Testis (tissue), 3 donors: ENCODE results near the gene ZYX. TPM values are rescaled to one million over a fixed set of nuclear protein-coding genes. Genes with fewer than 3 reads are reported as not detected.

Experiments used
- DNase-seq: peaks from one replicate; pipeline ENCODE4 v3.0.0-alpha.2; 2019
- H3K27ac ChIP-seq, 2 donors: fragments of 200-600 bp; sonication (generic); one replicate each; pipeline ENCODE4 v1.5.1; 2019
- H3K27me3 ChIP-seq: fragments of 200-600 bp; sonication (generic); one replicate; pipeline ENCODE4 v1.5.1; 2019
- H3K36me3 ChIP-seq: fragments of 200-600 bp; sonication (generic); one replicate; pipeline ENCODE4 v1.5.1; 2017; ENCODE audit warnings: low read depth; ENCODE audit errors: missing control alignments
- H3K4me1 ChIP-seq: fragments of 200-600 bp; sonication (generic); one replicate; pipeline ENCODE4 v1.5.1; 2019
- H3K4me3 ChIP-seq, 2 donors: fragments of 200-600 bp; sonication (generic); one replicate each; pipeline ENCODE4 v1.5.1; 2017 to 2019
- H3K9me3 ChIP-seq: fragments of 200-600 bp; sonication (generic); one replicate; pipeline ENCODE4 v1.5.1; 2017
- POLR2A ChIP-seq: fragments of 450-650 bp; IDR thresholded peaks from one replicate; pipeline ENCODE4 v1.6.1; 2017; ENCODE audit warnings: antibody characterized with exemption, mild to moderate bottlenecking, moderate library complexity
- WGBS, 2 donors: methylation state at CpG; one replicate each; pipeline ENCODE4 v1.1.5; 2018; 5-methylcytosine and 5-hydroxymethylcytosine counted together
- intact Hi-C: fragments of 100-400 bp; cut with DNase I; formaldehyde crosslinking; loops from one replicate; pipeline ENCODE4 v1.15.1; 2023; ENCODE audit warnings: low total_unique reads
- polyA plus RNA-seq: library from polyadenylated mRNA; stranded (reverse); fragments of 350-450 nt; fragmentation: Illumina TruSeq; extraction: RNeasy Lipid Tissue Mini Kit (QIAGEN cat#74804); gene quantifications from one replicate; pipeline ENCODE4 v1.2.3, GENCODE V29; 2014; ENCODE audit warnings: low read depth, low replicate concordance; ENCODE audit not compliant: insufficient read depth
- total RNA-seq, 2 donors: library from RNA; depleted of rRNA; stranded (reverse); fragments of >200 nt; gene quantifications; one replicate each; pipeline ENCODE4 v1.2.3, GENCODE V29; 2016
- TF ChIP-seq, protein P1 (sequence below), 3 experiments: fragments of 450-650 bp in 2 of 3; fragments of 200-600 bp in 1 of 3; sonication (generic) in 1 of 3; IDR thresholded peaks; one replicate each; pipeline ENCODE4 v1.5.1; 2016 to 2019; ENCODE audit warnings: antibody characterized with exemption in 3 of 3, mild to moderate bottlenecking in 2 of 3, moderate library complexity in 1 of 3

Gene ZYX
- total and polyA plus RNA-seq, 3 donors from 2014 or later = 164 to 222 (median 190) TPM

DNA sequence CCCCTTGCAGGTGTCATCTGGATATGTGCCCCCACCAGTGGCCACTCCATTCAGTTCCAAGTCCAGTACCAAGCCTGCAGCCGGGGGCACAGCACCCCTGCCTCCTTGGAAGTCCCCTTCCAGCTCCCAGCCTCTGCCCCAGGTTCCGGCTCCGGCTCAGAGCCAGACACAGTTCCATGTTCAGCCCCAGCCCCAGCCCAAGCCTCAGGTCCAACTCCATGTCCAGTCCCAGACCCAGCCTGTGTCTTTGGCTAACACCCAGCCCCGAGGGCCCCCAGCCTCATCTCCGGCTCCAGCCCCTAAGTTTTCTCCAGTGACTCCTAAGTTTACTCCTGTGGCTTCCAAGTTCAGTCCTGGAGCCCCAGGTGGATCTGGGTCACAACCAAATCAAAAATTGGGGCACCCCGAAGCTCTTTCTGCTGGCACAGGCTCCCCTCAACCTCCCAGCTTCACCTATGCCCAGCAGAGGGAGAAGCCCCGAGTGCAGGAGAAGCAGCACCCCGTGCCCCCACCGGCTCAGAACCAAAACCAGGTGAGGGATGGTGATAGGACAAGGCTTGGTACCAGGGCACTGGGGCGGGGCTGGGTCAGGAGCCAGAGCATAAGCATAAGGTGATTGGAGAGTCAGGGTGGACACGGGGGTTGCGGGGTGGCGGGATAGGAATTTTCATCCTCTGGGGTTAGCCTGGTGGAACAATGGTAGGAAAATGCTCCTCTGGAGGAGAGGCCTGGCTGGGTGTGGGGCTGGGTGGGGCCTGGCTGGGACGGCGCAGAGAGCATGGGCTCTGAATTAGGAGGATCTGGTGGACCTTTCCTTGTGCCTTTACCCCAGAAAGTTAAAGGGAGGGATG, 1.9 kb downstream of the ZYX start:
- 82 to 86% methylated on average over 14 to 15 of the region's 15 CpGs for WGBS, 2 donors
- H3K27ac ChIP-seq = peak overlapping the region; percentile 90 to 99
- intact Hi-C loops = no loop called here

GRCh38 chr7:143383642-143383957, 2.5 kb downstream of the ZYX start:
- no peaks in the 10 kb centered on the region for H3K27me3 ChIP-seq
- H3K4me3 ChIP-seq = peak overlapping the region in 1 of 2 donors; percentile 93
- H3K4me1 ChIP-seq = peaks cover 52% of the 10 kb centered on the region
- no peaks in the 10 kb centered on the region for H3K9me3 ChIP-seq
- no peak for DNase-seq
- no peak for TF ChIP-seq POLR2A
- TF ChIP-seq, protein P1, sequence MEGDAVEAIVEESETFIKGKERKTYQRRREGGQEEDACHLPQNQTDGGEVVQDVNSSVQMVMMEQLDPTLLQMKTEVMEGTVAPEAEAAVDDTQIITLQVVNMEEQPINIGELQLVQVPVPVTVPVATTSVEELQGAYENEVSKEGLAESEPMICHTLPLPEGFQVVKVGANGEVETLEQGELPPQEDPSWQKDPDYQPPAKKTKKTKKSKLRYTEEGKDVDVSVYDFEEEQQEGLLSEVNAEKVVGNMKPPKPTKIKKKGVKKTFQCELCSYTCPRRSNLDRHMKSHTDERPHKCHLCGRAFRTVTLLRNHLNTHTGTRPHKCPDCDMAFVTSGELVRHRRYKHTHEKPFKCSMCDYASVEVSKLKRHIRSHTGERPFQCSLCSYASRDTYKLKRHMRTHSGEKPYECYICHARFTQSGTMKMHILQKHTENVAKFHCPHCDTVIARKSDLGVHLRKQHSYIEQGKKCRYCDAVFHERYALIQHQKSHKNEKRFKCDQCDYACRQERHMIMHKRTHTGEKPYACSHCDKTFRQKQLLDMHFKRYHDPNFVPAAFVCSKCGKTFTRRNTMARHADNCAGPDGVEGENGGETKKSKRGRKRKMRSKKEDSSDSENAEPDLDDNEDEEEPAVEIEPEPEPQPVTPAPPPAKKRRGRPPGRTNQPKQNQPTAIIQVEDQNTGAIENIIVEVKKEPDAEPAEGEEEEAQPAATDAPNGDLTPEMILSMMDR (IDR thresholded peaks at IDR 0.05) = no peak
- H3K36me3 ChIP-seq = no peaks in the 10 kb centered on the region
- intact Hi-C loops = no loop called here
- peak overlapping the region in 1 of 2 donors; percentile 99 for H3K27ac ChIP-seq
- 44 to 79% methylated on average over 1 of the region's 1 CpG for WGBS, 2 donors

More for the DNA sequence above, 1.9 kb downstream of the ZYX start:
- H3K36me3 ChIP-seq = no peaks in the 10 kb centered on the region
- H3K4me3 ChIP-seq = peak overlapping the region; percentile 93 to 98
- no peaks in the 10 kb centered on the region for H3K27me3 ChIP-seq
- no peak for TF ChIP-seq POLR2A
- TF ChIP-seq, protein P1 (IDR thresholded peaks at IDR 0.05) = no peak
- no peaks in the 10 kb centered on the region for H3K9me3 ChIP-seq
- DNase-seq = no peak
- peaks cover 52% of the 10 kb centered on the region for H3K4me1 ChIP-seq

DNA sequence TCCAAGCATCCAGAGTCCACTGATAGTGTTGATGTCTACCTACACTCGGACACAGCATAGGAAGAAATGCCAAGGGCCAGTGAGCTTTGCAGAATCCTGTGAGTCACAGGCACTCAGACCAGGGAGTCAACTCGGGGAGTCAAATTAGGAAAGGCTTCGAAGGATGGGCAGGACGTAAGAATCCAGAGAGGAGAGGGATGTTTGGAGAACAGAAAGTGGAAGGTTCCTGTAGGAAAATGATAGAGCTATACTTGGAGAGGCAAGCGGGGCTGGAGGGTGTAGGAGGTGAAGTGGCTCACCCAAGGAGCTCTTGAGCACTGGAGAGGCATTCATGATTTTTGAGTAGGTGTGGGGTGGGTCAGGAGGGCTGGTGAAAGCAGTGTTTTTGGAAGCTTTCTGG, 3.0 kb downstream of the ZYX start:
- Histone ChIP-seq H3K36me3 (no peaks in the 10 kb centered on the region), H3K9me3 (no peaks in the 10 kb centered on the region), H3K4me1 (peaks cover 52% of the 10 kb centered on the region), H3K27me3 (no peaks in the 10 kb centered on the region), H3K4me3 (no peak overlapping the region), H3K27ac (peak overlapping the region in 1 of 2 donors; percentile 61)
- 58 to 59% methylated on average over 5 of the region's 5 CpGs for WGBS, 2 donors
- TF ChIP-seq POLR2A = no peak
- TF ChIP-seq, protein P1 (IDR thresholded peaks at IDR 0.05) = no peak
- intact Hi-C loops = no loop called here
- DNase-seq = no peak

GRCh38 chr7:143384661-143385631, 3.8 kb downstream of the ZYX start:
- H3K36me3 ChIP-seq = no peaks in the 10 kb centered on the region
- no peak overlapping the region for H3K4me3 ChIP-seq

More at GRCh38 chr7:143384661-143385631, 3.8 kb downstream of the ZYX start:
- WGBS, 2 donors = 50 to 58% methylated on average over 14 of the region's 14 CpGs
- Histone ChIP-seq H3K27me3 (no peaks in the 10 kb centered on the region), H3K9me3 (no peaks in the 10 kb centered on the region), H3K27ac (peak overlapping the region in 1 of 2 donors; percentile 61), H3K4me1 (peaks cover 47% of the 10 kb centered on the region)
- TF ChIP-seq POLR2A = no peak
- TF ChIP-seq, protein P1 (IDR thresholded peaks at IDR 0.05) = no peak
- intact Hi-C loops = no loop called here
- DNase-seq = no peak
